Inflammatory macrophage (primary cell): ENCODE data around the gene EEPD1.

Source experiments
- DNase-seq, 2 donors: peaks; one replicate each; pipeline ENCODE4 v3.0.0-alpha.2; 2020 to 2022

The EEPD1 gene

DNA sequence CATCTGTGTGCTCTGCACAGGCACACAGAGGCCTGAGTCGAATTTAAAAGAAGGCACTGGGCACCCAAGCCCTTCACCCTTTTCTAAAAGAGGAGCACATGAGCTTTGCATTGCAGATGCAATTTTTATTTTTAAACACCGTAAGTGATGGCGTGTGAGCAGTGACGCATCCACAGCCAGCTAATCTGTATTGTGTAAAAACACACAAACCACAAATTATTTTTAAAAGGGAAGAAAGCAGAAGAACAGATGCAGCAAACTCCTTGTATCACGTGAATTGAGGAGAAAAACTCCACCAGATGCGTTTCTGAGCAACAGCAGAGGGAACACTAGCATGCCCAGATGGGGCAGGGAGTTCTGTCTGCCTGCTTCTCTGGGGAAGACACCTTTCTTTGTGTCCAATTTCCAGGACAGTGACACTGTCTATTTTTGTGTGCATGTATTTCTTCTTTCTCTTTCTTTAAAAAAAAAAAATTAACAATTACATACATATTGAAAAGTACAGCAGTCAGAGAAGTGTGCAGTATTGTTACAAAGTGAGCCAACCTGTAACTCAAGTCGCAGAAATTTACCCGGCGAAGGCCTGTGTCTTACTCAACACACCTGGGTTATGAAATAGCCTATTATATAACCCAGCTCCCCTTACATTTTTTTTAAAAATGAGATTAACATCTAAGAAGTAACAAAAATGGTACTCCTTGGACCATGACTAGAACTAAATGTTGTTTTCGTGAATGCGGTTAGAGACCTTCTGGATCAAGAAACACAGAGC is 39.2 kb downstream of the EEPD1 start:
- peak; percentile 90 to 95 for DNase-seq

DNA sequence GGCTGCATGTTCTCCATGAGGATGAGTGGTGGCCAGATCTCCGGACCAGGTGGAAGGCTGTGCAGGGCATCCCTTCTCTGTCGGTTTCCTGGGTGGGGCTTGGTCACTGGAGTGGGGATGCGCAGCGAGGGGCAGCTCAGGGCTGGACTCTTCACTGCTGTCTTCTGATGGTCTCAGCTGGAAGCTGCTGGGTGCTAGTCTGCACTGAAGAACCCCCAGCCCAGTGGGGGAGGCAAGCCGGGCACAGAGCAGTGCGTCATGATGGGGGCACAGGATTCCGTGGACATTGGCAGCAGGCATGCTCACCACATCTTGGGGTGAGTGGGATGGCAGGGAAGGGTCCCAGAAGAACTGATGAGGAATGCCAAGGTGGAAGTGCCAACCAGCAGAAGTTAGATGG is 39.8 kb downstream of the EEPD1 start:
- DNase-seq: no peak

DNA sequence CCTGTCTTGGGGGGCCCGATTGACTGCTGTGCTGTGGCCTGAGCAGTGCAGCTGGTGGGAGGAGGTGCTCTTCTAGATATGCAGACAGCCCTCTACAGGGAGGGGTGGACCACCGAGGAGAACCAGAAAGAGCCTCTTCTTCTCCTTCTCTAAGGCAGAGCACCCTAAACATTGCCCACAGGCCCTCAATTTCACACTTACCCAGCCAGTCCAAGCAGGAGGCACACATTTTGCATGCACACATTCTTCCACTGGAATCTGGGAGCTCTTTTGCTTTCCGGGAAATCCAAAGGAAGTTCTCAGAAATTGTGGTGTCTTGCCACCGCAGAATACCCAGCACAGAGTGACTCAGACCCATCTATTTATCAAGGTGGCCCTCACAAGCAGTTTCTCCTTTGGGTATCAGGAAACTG is 45.8 kb downstream of the EEPD1 start:
- no peak for DNase-seq

DNA sequence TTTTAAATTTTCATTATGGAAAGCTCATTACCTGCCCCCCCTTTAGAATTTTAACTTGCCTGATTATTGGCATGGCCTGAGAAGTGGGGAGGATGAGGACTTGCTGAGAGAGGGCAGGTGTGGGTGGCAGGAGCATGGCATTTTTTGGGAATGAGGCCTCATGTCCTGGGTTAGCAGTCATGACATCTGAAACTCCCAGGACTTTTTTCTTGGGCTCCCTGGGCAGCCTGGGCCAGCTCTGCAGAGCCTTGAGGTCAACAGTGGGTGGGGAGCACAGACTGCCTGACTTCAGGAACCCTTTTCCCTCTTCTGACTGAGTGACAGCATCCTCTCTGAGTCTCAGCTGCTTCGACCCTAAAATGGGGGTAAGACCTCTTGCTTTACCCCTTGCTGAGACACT is 46.3 kb downstream of the EEPD1 start:
- DNase-seq: no peak

DNA sequence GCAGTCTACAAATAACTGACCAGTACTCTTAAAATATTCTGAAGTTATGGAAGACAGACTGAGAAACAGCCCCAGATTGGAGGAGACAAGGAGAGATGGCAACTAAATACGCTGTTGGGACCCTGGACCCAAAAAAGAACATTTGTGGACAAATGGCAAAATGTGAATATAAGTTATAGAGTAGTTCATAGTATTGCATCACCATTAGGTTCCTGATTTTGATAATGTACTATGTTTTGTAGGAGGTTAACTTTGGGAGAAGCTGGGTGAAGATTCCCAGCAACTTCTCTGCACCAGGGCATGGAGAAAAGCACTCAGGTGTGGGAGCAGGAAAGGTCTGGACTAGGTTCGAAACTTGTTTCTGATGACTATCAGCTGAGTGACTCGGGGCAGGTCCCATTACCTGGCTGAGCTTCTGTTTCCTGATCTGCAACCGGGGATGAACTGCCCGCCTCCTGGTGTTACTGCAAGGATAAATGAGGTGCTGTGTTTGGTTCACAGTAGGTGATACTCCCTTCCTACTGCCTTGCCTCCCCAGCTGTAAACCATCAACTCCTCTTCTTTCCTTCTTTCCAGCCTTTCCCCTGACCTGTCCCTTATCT is 48.2 kb downstream of the EEPD1 start:
- DNase-seq: no peak

DNA sequence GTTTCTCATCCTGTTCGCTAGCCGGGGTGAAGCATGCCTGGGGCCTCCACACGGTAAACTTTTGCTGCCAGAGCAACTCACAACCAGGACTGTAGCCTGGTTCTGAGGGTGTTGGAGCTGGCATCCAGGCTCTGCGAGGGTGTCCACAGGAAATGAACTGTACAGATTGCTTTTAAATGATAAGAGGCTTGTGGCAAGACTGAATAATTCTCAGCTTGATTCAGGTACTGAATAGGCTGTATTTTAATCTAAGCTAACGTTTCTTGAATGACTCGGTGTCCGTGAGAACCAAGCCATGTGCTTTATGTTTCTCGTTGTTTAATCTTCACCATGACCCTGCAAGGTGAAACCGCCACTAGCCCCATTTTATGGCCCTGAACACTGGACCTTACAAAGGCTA is 49.3 kb downstream of the EEPD1 start:
- DNase-seq: no peak

DNA sequence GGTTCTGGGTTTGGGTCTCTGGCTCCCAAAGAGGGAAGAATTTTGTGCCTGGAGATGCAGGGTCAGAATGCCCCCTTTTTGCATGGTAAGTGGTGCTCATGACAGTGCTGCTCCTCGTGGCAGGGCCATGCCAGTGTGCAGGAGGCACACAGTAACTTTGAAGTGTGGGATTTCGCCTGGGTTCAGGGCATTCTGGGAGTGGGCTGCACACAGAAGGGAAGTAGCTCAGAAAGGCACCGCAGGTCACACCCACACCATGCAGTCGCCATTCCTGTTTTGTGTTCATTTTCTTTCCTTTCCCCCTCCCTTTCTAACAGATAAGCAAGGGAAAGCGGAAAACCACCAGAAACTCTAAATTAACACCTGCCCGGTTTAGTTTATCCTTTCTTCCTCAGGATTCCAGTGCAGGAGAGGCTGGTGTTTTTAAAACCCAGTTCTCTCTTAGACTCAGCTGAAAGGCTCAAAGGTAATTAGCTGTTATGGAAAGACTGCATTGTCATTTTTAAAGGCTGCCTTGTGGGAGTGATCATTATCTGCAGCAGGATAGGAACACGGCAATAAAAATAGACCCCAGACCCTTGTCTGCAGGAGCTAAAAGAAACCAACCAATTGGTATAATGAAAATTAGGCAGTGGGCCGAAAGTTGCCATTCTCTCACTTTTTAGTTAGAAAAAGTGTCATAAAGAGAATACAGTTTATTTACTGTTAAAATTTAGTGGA is 50.2 kb downstream of the EEPD1 start:
- DNase-seq: peak in 1 of 2 donors; percentile 40

DNA sequence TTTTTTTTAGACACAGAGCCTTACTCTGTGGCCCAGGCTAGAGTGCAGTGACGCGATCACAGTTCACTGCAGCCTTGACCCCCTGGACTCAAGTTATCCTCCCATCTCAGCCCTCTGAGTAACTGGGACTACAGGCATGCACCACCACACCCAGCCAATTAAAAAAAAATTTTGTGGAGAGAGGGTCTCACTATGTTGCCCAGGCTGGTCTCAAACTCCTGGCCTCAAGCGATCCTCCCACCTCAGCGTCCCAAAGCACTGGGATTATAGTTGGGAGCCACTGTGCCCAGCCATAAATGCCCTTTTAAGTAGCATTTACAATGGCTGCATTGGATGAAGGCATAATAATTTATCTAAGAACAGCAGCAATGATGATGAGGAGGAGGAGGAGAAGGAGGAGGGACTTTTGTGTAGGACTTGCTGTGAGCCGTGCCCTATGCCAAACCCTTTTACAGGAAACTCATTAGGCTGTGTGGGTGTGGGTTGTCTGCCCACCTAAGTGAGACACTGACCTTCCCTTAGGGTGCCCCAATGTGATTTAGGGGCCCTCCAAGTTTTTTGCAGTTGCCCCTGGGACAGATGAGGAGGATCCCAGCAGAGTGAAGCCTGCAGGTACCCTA is 51.1 kb downstream of the EEPD1 start:
- no peak for DNase-seq

DNA sequence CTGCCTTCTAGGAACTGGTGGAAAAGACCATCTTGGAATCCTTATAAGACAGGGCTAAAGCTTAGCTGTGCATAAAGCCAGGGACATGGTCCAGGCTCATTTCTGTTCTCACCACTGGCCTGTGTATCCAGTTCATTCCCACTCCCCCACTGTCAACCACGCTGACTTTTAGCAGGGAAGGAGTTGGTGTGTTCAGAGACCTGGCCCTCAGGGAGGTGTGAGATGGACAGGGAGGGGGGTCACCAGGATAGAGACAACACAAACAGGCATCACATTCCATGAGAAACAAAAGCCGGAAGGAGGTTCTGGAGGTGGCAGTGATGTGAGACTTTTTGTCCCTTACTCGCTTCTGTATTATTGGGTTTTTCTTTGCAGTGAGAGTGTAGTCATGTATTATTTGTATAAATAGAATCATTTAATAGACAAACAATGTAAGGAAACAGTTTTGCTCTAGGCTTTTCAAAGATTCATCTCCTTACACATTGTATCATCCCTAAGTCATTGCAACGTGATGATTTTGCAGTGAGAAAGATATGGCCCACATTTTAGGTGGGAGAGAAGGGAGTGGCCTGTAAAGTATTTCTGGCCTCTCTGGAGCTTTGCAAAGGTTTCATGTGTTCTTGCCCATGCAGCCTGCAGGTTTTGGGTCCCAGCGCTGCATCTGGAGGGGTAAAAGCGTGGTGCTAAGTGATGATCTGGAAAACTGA is 52.0 kb downstream of the EEPD1 start:
- DNase-seq: no peak

DNA sequence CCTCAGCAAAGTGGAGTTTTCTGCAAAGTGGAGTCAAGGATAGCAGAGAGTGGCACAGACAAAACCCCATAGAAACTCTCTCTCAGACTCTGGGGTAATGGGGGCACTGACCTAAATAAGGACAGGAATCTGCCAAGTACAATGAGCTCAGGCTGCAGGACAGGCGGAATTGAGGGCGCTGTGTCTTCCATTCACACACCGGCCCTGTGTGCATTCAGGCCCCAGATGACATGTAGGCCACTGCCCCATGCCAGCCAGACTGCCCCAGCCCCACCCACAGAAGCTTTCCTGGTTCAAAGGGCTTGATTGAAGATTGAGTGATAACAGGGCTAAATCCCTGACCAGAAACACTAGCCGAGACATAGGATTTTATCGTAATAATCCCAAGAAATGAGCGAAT is 52.7 kb downstream of the EEPD1 start:
- DNase-seq: no peak

DNA sequence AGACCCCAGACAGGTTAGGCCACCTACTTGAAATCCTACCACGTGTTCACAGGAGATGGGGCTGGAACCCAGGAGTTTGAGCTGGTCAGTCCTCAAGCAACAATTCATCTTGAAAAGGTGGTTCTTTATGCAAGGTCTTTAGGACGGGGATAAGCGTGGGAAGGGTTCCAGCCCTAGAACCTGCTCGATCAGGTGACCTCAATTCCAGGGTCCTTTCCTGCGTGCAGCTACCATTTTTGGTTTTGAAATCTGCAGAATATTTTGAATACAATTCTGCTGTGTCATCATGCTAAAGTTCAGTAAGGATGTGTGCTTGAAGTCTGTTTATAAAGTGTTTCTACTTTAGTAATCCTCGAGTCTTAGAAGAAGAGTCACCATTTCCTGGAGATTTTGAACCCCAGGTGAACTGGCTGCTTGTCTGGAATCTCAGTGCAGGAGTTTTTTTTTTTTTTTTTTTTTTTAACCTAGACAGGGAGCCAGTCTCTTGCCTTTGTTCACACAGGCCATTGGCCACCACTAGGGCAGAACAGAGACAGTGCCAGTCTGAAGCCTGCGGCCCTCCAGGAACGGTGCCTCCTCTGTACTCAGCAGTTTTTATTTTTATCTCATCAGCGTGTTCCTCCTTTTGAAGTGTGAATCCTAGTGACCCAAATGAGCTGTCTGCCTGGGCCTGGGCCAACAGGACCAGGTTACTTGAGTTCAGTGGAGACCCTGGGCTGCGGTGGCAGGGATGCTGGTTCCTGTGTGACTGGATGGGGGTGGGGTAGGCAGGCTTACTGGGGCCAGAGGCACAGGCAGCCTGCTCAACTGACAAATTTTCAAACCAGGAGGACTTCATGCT is 54.6 kb downstream of the EEPD1 start:
- DNase-seq: peak; percentile 58 to 60

DNA sequence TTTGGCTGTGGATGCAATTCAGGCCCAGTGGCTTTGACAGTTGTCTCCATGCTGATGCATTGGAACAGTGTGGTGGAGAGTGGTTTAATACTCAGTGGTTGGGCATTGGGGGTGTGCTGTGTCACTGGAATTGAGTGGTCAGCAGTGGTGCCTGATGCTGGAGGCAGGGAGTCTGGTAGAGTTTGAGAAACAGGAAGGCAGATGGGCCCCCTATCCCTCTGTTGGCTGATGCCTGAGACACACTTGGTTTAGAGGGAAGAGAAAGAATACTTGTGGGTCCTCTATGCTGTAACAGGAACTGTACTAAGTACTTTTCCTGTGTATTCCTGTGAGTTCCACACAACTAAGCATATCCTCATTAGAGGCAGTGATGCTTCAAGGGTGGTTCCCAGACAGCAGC is 55.4 kb downstream of the EEPD1 start:
- DNase-seq: peak; percentile 20

DNA sequence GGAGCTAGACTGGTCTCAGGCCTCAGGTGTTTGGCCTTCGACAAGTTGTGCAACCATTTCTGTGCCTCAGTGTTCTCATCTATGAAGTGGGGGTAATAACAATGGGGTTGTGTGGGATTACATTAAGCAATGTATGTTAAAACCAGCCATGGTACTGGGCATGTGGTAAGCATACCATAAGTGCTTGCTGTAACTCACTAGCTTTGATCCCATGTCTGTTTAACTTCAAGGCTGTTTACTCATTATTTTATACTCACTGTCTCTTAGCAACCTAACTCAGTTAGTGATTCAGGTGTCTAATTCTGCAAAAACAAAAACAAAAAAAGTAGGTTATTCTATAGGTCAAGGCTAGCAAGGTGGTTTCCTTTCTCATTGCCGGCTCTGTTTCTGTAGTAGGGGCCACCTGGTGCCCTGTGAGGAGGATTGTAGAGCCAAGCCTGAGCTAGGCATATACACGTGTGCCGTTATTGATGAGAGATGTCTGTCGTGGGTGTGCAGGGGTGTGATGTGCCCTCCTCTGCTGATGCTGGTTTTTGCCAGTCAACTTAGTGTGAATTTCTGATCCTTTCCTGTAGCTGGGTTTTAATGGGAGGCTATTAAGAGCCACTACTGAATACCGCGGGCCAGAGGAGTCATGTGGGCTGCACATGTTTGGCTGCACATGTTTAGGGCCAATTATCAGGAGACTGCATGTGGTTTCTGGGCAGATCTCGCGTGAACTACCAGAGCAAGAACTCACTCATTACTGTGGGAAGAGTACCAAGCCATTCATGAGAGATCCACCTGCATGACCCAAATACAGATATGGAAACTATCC is 56.2 kb downstream of the EEPD1 start:
- no peak for DNase-seq

DNA sequence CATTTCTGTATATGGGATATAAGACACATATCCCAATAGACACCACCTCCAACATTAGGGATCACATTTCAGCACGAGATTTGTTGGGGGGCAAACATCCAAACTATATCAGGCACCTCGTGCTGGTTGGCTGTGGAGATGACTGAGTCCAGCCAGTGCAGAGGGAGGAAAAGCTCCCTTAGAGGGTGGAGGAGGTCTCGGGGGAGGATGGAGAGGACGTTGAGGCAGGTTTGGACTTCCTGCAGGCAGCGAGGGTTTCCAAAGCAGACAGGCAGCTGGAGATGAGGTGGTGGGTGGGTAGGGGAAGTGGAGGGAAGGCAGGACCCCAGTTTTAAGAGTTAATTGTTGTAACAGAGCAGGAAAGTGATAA is 56.7 kb downstream of the EEPD1 start:
- no peak for DNase-seq

DNA sequence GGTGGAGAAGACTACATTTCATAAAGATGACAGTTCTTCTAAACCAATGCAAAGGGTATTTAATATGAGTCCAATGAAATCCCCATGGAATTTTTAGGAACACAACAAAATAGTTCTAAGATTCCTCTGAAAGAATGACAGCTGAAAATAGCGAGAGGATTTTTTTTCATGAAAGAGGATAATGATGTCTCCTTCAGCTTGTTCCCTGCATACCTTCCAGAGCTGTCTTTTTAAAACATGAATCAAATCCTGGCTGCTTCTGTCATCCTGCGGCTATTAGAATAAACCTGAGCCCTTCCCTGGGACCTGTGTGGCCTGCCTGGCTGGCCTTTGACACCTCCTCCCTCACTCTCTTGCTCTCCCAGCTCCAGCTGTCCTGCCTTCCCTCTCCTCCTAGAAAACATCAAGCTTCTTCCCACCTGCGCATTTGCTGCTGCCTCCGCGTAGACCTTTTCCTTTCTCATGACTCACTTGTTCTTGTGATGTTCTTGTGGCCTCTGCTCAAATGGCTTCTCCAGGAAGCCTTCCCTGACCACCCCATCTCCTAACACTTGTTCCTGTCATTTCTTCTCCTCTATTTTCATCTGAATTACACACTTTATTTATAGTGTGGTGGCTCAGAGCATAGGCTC is 57.4 kb downstream of the EEPD1 start:
- DNase-seq: no peak

DNA sequence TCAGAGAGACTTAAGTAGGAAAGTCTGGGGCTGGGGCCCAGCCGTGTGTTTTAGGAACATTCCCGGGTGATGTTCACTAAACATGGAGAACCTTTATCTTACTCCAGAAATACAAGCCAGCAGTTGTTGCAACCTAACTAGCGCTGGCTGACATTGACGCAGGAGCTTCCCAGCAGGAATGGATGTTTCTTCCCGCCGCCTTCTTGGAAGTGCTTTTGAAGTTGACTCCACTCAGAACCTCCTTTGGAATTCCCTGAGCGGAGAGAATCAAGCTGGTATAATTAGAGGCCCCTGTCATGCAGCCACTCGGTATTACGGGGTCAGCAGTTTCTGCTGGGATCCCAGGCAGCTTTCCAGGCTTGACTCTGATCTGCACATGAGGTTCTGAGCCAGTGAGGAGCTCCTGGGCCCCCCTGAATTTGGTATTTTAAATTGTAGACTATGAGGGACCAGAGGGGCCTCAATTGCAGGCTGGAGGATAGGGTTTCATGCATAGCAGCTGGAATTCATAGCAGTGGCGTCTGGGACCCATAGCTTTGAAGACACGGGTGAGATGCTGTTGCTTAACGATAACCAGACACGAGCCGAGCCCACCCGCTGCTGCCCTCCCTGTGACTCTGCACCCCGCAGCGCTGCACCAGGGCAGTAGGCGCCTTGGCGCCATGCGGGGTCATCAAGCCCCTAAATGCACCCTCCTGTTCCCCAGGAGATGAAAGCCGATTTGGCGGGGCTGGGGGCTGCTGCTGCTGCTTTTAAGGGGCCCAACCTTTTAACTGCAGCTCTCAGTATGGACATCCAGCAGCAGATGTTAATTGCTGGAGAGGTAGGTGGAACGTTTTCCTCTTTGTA is 61.8 kb downstream of the EEPD1 start:
- no peak for DNase-seq

DNA sequence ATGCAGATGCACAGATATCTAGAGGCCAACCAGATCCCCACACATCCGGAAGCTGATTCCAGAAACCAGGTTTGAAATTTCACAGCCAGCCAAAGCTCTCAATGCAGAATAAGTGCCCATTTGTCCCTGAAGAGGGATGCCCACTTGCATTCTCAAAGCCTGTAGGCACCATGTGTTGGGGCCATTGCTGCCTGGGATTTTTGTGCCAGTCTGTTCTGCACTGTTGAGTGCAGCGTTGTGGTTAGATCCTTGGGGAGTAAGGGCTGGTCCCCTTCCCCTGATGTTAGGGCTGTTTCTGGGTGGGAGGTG is 62.4 kb downstream of the EEPD1 start:
- no peak for DNase-seq

DNA sequence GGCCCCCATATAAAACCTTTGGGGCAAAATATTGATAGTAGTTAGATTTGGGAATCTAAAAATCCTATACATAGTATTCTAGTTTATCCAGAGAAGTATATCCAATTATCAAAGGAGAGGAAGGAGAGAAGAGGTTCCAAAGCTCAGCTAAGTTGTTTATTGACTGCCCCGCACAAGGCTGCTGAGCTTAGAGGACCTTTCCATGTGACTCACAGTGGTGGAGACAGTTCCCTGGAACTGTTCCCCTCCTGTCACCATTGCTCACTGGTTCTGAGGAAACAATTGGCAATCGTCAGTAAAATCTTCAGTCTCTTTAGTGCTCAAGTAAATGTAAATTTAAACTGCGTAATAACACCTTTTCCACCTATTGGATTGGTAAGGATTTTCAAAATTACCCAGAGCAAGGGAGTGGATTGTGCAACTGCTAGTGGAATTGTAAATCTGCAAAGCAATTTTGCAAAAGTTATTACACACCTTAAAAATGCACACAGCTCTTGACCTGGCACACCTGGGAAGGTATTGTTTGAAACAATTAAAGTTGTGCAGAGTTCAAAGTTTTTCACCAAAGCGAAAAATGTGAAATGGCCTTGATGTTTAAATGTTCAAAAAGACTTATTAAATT is 63.1 kb downstream of the EEPD1 start:
- peak; percentile 46 to 71 for DNase-seq
